SIG-M5 treated with dmso at 0.1 percent for 504 hours (cell line): Measurements from ENCODE around the gene SKI.

Source experiments
- DNase-seq: peaks from one replicate; lab custom pipeline; 2025; ENCODE audit not compliant: unreplicated experiment; lab: John Stamatoyannopoulos, UW

SKI gene

DNA sequence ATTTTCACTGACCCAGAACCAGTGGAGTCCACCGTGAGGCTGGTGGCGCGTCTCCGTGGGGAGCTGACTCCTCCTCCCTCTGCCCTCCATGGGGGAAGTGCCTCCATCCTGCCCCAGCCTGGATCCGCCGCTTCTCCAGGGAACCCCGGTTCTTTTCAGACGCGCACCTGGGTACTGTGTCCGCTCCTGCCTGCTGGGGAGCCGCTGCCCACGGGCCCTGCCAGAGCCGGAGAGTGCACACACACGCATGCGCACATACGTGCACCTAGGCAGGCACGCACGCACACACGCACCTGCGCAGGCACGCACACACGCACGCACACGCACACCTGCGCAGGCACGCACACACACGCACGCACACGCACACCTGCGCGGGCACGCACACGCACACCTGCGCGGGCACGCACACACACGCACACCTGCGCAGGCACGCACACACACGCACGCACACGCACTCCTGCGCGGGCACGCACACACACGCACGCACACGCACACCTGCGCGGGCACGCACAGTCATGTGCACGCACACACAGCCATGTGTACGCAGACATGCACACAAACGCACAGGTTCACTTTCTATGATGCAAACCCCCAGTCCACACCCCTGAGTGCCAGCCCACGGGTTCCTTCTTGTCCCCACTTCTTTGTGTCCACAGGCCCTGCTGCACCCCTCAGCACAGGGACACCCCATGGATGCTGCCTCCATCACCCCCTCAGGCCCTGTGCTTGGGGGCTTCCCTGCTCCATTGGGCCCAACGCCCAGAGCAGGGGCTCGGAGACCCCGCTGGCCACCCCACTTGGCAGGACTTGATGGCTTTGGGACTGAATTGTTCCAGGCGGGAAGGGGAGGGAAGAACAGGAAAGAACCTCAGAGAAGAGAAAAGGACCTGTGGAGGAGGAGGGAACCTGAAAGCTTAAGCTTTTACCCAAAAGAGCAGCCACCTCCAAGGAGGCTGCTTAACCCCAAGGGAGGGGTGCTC lies 120.5 kb downstream of the SKI start:
- DNase-seq = no peak

DNA sequence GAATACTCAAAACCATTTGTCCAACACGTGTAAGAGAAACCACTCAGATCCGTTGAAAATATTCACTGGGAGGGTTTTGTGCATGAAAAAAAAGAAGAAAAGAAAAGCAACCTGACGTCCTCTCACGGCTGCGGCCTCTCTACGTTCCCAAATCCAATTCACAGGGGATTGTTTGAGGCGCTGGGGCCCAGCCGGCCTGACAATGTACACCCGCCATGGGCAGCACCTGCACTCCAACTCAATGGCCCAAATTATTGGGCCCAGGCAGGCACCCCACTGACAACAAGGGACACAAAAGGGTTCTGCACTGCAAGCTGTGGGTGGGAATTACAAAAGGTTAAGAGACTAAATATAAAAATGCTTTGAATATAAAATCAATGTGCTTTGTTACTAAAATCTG lies 121.7 kb downstream of the SKI start:
- no peak for DNase-seq

DNA sequence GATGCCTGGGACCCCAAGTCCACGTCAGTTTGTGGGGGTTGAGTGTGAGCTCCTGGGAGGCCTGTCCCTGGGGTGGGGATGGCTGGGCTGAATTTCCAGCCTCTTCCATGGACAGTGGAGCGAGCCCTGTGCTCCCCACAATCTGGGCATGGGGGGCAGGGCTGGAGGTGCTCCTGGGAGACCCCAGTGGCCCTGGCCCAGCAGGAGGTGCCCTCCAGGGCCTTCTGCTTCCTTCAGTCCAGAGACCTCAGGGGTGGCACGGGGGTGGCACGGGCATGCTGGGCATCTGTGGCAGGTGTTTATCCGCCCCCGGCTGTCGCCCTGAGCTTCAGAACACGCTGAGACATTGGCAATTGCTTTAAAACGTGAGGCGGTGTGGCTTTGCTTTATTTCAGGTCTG lies 122.4 kb downstream of the SKI start:
- no peak for DNase-seq

DNA sequence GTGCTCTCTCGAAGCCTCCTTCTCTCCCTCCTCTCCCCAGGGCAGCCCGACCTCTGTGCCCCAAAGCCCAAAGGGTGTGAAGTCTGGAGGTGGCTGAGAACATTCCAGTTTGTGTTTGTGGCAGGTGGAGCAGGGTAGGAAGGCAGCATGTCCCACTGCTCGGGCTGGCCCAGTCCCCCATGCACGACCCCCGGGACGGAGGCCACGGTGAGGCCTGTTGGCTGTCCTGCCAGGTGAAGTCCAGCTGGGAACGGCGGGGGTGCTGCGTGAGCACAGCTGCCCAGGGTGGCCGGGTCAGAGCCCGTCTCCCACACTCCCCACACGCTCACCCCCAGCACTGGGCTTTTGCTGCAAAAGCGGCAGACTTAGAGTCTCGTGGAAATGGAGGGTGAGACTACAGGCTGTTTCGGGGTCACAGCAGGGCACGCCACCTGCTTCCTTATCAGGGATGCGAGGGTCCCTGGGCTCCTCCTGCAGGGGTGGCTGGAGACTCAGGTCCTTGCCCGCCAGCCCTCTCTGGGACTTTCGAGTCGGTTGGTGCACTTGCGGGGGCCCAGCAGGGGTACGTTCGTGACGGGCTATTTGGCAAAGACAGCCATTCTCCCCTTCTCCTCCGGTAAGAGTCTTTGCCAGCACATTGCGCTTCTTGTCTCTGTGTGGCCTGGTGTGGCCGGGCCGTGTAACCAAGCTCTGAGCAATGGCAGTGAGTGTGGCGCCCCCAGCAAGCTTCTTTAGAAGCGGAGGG lies 123.0 kb downstream of the SKI start:
- DNase-seq = no peak

DNA sequence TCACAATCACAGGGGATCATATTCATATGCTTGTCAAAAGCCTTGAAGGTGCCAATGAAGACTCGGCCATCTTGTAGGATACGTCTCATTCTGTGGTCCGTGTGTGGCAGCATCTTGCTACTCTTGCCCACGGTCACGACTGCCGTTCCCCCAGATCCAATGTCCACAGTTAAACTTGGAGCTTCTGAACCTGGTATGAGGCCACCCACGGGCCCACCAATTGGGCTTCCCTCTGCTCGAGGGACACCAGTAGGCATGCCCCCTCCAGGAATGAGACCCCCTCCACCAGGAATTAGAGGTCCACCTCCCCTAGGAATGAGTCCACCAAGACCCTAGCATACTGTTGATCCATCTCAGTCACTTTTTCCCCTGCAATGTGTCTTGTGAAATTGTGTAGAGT lies 123.6 kb downstream of the SKI start:
- DNase-seq = no peak

DNA sequence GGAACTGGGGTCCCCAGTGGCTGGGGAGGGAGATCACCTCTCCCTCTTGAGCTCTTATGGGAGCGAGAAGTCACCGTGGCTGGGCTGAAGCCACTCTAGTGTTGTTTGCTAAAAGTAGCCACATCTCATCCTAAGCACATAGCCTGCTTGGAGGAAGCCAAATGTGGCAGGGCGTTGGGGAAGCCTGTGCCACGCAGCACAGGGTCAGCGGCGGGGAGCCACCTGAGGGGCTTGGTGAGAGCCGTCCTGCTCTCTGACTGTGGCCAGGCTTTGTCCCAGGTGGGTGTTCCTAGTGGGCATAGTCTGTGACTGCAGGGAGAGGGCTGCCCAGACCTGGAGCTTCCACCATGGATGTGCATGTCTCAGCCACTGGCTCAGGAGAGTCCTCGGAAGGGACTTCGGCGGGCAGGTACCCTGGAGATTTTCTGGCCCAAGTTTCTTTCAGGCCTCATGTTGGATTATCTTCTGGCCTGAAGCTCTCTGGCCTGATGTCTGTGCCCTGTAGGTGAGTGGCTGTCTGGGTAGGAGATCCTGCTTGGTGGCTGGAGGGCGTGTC lies 124.3 kb downstream of the SKI start:
- DNase-seq = no peak

DNA sequence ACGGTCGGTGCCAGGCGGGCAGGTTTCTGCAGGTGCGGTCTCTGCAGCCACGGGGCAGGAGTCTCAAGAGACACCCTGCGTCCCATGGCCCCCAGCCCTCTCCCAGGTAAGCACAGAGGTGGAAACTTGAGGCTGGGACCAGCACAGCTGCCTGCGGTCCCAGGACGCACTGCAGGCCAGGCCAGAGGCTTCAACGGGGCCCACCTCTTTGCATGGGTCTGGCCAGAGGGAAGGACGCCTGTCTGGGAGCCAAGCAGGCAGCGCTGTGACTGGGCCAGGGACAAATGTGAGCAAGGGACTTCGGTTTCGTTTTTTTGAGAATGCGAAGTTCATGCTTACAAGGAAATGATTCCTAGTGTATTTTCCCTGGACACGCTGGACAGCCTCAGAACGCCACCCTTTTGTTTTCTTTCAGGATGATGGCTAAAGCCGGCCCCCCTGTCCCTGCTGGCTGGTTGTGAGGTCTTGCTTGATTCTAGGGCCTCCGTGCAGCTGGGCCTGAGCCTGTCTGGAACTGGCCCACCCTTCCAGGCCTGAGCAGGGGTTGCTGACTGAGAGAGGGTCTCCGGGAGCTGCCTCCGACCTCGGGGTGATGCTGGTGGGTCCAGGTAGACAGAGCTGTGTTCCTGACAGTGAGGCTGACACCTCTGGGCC lies 124.9 kb downstream of the SKI start:
- no peak for DNase-seq

DNA sequence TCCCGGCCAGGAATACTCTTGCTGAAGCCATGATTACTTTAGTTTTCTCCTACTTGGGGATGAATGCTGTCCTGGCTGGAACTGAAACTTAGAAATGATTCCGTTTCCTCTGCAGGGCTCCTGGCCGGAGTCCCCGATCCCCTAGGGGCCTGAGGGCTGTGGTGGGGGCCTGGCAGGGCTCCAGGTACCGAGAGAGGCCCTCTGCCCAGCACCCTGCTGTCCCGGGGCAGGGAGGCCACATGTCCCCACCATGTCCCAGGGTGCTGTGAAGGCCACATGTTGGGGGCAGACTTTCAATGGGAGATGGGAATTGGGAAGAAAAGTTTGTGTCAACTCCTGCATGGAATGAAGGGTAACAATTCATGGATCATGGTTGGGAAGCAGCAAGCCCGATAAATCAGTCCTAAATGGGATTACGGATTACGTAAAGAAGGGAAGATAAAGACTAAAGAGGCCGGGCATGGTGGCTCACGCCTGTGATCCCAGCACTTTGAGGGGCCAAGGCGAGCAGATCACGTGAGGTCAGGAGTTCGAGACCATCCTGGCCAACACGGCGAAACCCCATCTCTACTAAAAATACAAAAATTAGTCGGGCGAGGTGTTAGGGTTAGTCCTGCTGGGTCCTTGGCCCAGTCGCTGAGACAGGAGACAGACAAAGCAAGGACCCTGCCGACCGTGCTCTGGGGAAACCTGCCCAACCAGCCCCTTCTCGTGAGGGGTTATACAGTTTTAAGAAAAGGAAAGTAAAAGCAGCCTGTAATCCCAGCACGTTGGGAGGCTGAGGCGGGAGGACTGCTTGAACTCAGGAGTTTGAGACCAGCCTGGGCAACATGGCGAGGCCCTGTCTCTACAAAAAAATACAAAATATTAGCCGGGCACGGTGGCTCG lies 125.7 kb downstream of the SKI start:
- no peak for DNase-seq

DNA sequence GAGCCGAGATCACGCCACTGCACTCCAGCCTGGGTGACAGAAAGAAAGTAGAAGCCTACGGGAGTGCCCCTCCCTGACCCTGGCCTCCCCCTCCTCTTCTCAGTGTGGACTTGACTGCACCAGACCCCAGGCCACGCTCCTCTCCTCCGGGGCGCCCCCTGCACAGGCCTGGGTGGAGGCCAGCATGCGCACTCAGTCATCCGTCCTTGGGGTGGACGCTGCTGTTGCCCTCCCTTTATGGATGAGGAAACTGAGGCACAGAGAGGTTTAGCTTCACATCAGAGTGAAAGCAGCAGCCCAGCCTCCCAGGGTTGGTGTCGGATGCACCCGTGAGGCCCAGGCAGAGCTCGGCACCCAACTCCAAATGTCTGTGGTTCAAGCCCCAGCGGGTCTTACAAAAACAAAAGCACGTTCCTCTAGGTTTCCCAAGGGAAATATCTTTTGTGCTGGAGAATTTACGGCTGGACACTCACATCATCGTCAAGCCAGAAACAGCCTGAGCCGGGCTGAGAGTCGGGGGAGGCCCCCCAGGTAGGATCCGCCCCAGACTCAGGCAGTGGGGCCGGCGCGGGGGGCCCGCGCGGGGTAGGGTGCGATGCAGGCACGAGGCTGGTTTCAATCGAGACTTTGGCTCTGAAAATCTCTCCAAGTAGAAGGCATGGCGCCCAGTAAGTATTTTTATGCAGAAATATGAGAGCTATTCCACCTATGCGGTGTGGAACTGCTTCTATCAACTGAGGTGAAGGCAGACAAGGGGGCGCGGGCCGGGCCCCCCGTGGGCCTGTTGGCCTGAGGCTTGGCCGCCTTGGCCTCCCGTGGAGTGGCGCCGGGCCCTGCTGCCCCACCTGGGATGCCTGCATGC lies 126.6 kb downstream of the SKI start:
- no peak for DNase-seq

DNA sequence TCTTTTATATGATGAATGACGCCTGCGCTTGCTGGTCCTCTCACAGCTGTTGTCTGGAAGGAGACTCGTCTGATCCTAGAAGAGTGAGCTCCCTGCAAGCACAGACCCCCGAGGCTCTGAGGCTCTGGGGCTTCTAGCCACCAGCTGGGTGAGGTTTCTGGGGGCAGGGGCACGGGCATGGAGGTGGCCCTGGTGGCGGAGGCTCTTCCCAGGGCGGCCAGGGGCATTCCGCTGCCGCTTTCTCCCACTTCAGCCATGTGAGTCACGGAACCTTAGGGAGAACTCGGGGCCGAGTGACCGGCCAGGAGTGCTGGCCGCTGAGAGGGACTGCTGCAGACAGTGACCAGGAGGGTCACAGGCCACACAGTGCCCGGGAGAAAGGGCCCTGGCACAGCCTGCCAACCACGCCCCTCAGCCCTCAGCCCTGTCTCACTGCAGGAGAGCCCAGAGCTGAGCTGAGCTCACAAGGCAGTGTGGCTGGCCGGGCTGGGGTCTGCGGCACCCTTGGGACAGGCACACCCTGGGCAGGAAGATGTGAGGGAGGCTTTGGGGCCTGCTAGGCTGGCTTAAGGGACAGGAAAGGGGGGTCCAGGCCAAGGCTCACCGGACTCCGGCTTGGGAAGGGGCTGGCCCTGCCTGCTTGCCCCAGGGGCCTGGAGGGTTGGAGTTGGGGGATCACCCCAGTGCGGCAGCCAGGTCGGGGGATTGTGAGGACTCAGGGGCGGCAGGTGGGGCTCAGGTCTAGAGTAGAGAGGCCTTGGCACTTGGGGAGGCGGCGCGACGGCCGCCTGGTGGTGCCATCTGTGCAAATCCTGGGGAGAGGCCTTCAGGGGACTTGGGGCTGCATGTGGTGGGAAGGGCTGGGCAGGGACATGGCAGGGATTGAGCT lies 127.5 kb downstream of the SKI start:
- no peak for DNase-seq

DNA sequence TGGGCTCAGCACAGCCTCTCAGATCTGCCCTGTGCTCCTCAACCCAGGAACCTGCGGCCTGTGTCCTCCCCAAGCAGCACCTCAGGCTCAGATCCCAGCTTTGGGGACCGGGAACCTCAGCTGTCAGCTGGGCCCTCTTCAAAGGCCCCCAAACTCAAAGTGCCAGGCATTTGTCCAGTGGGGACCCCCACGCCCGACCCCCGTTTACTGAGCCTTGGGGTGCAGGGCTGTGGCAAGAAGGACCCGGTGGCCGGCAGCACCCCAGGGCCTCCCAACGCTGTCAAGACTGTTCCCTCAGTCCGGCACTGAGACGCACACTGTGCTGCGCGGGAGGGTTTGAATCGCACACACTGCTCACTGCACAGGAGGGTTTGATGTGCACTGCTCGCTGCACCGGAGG lies 128.3 kb downstream of the SKI start:
- DNase-seq = no peak

DNA sequence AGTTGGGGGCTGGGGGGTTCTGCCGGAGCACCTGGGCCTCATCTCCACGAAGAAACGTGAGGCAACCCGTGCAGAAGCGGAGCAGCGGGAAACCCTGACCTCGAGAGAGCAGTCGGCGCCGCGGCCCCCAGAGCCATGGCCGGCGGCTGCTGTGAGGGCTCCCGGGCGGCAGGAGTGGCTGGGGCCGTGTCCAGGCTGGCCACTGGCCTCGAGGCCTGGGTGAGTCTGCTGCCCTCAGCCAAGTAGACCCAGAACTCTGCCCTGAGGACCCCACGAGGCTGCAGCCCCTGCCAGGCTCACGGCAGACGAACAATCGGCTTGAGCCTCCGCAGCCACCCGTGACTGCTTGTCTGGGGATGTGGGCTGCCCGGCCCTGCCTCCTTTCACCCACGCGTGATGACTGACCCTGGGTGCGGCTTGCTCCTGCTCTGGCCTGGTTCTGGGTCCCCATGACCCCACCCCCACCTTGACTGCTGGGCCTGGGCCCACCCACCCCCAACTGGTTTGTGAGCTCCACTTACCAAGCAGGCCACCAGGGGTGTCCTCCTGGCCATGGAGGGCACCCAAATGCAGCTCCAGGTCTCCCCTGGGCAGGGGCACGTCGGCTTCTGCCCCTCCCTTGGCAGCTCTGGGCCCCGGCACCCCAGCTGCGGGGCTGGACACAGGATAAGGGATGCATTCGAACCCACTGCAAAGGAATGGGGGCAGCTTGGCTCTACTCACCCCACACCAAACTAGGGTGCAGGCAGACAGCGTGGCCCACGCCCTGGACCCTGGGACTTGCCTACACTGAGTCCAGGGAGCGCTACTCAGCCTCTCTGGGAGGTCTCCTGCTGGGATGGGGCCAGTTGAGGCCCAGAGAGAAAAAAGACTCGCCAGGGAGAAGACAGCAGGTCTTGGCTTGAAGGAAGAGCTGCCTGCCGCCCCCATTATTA lies 129.1 kb downstream of the SKI start:
- no peak for DNase-seq

DNA sequence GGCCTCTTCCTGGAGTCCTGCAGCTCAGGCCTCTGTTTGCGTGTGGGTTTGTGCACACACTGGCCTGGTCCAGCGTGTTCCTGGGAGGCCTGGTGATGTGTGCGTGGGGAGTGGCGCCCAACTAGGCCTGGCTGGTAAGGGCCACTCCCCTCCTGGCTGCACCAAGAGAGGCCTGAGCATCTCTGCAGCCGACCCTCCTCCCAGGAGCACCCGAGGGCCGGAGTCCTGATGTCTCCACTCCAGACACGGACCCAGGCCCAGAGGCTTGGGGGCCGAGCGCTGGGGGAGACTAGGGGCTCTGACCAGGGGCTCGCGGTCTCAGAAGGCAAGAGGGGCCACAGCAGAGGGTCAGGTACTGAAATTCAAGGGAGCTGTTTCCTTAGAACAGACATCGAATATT lies 130.0 kb downstream of the SKI start:
- DNase-seq = no peak

DNA sequence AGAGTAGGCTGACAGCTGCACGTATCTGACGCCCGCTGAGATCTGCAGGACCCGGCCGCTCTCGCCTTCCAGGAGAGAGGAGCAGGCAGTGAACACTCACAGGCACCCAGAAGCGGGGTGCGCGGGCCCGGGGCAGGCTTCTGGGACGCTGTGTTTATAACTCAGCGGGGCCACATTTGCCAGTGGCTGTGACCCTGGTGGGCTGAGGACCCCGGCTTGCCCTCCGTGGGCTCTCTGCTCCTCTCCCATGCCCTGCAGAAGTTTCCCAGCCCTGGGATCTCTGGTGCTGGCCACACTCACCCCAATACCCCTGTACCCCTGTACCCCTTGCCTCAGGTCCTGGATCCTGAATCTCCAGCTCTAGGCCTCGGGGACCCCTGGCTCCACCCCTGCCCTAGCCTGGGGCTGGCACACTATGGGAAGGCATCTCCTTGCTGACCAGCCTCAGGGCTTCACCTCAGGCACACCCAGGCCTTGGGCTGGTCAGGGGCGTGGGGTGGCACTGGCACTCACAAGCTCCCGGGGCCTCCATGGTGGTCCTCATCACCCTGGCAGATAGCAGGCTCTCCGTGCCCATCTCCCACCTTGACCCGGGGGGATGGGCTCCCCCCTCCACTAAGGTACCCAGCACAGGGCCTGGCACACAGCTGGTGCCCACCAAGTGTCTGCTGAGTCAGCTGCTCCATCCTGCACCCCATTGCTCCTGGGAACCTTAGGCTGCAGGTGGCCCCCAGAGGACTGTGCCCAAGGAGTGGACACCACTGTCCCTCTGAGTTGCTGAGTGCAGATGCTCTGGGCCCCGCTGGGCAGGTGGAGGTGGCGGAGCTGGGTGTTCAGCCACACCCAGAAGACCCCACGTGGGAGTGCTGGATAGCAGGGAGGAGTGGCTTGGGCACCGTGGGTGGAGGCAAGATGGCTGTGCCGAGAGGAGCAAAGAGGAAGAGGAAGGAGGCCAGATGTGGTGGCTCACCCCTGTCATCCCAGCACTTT lies 130.8 kb downstream of the SKI start:
- DNase-seq = no peak
